HCT116 (cell line): Measurements from ENCODE around the gene PLA2G4B.

Source experiments
- EGR1 ChIP-seq: IDR thresholded peaks from 2 replicates; pipeline ENCODE4 v1.6.1; 2012; ENCODE audit warnings: low read depth
- POLR2A ChIP-seq: IDR thresholded peaks from 2 replicates; pipeline ENCODE4 v1.7.0; 2011; ENCODE audit warnings: borderline replicate concordance; ENCODE audit not compliant: insufficient read depth, insufficient read length; ENCODE audit errors: extremely low read depth
- TF ChIP-seq, protein P1 (sequence below): IDR thresholded peaks from 2 replicates; pipeline ENCODE4 v1.6.1; 2012; ENCODE audit warnings: low read depth
- TF ChIP-seq, protein P2 (sequence below), 3 experiments: fragments of 200-600 bp in 1 of 3; sonication (generic) in 1 of 3; IDR thresholded peaks in 2 of 3; conservative IDR thresholded peaks in 1 of 3; 2 replicates each; pipeline ENCODE4 v1.5.1; 2012 to 2017; ENCODE audit warnings: low read depth in 2 of 3, low read length in 2 of 3, antibody characterized with exemption in 1 of 3, borderline replicate concordance in 1 of 3, control low read depth in 1 of 3, mild to moderate bottlenecking in 1 of 3, mixed read lengths in 1 of 3, mixed run types in 1 of 3, moderate library complexity in 1 of 3; ENCODE audit not compliant: insufficient read depth in 1 of 3

DNA sequence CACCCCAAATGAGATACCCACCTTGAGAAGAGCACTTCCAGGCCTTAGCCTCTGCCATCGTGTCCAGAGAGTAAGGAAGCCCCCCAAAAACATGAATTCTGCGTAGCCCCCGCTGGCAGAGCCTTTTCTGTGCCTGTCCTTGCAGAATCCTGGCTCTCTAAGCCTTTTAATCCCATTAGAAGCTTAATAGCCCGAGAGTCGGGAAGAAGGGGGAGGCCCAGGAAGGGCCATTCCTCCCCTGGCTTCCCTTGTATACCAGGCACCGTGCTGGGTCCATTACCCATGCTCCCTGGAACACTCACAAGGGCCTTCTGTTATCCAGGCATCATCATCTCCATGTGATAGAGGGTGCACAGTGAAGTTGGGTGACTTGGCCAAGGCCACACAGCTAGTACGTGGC, 48.1 kb downstream of the PLA2G4B start:
- no peak for TF ChIP-seq EGR1
- TF ChIP-seq, protein P1, sequence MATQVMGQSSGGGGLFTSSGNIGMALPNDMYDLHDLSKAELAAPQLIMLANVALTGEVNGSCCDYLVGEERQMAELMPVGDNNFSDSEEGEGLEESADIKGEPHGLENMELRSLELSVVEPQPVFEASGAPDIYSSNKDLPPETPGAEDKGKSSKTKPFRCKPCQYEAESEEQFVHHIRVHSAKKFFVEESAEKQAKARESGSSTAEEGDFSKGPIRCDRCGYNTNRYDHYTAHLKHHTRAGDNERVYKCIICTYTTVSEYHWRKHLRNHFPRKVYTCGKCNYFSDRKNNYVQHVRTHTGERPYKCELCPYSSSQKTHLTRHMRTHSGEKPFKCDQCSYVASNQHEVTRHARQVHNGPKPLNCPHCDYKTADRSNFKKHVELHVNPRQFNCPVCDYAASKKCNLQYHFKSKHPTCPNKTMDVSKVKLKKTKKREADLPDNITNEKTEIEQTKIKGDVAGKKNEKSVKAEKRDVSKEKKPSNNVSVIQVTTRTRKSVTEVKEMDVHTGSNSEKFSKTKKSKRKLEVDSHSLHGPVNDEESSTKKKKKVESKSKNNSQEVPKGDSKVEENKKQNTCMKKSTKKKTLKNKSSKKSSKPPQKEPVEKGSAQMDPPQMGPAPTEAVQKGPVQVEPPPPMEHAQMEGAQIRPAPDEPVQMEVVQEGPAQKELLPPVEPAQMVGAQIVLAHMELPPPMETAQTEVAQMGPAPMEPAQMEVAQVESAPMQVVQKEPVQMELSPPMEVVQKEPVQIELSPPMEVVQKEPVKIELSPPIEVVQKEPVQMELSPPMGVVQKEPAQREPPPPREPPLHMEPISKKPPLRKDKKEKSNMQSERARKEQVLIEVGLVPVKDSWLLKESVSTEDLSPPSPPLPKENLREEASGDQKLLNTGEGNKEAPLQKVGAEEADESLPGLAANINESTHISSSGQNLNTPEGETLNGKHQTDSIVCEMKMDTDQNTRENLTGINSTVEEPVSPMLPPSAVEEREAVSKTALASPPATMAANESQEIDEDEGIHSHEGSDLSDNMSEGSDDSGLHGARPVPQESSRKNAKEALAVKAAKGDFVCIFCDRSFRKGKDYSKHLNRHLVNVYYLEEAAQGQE, result no peak
- TF ChIP-seq, protein P2, sequence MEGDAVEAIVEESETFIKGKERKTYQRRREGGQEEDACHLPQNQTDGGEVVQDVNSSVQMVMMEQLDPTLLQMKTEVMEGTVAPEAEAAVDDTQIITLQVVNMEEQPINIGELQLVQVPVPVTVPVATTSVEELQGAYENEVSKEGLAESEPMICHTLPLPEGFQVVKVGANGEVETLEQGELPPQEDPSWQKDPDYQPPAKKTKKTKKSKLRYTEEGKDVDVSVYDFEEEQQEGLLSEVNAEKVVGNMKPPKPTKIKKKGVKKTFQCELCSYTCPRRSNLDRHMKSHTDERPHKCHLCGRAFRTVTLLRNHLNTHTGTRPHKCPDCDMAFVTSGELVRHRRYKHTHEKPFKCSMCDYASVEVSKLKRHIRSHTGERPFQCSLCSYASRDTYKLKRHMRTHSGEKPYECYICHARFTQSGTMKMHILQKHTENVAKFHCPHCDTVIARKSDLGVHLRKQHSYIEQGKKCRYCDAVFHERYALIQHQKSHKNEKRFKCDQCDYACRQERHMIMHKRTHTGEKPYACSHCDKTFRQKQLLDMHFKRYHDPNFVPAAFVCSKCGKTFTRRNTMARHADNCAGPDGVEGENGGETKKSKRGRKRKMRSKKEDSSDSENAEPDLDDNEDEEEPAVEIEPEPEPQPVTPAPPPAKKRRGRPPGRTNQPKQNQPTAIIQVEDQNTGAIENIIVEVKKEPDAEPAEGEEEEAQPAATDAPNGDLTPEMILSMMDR (IDR thresholded peaks at IDR 0.05 in 2 of 3, conservative IDR thresholded peaks at IDR 0.05 in 1 of 3; ENCODE audit: borderline replicate concordance in 1 of 3, insufficient read depth in 1 of 3, low read depth in 2 of 3, low read length in 2 of 3), result no peak
- no peak for TF ChIP-seq POLR2A
